HG02759 (cell line): ENCODE measurements around the gene MYOZ2.

Experiments
- ATAC-seq: cut with Tn5 transposase; IDR thresholded peaks from one replicate; pipeline ENCODE4 v1.9.1; 2021; ENCODE audit warnings: mild to moderate bottlenecking, moderate library complexity; ENCODE audit not compliant: unreplicated experiment

MYOZ2 gene

GRCh38 chr4:119237201-119237600, 101.6 kb downstream of the MYOZ2 start:
- no peak for ATAC-seq
